ENCODE measurements around the gene PRR35. TPM values are rescaled to one million over a fixed set of nuclear protein-coding genes. Genes with fewer than 3 reads are reported as not detected.

The PRR35 gene
- total RNA-seq, 1 experiment from 2014 or later, result not detected

DNA sequence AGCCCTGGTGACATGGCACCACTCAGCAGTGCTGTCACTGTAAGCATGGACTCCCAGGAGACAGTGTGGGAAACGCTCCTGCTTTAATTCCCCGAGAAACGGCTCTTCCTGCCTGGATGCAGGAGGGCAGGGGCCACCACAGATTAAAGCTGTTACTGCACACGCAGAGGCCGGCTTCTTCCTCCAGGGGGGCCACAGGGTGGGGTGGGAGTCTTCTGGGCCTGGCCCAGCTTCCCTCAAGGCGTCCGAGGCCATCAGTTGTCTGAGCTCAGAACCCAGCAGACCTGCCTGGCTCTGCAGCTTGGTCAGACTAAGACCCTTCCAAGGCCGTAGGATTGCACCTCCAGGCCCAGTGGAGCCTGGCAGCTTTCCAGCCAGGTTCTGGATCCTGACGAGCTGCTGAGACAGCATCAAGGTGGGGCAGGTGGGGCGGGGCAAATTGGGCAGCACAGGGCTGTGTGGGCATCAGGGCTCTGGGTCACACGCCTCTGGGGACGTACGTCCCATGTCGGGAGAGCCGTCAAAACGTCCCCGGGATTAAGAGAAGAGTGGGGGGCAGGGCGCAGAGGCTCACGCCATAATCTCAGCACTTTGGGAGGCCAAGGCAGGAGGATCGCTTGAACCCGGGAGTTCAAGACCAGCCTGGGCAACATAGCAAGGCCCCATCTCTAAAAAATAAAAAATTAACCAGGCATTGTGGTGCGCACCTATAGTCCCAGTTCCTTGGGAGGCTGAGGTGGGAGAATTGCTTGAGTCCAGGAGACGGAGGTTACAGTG is 37.7 kb upstream of the PRR35 start:
- intact Hi-C loops (cut with micrococcal nuclease), result loop anchor here (10.0 kb wide), 1 partner anchor 62 kb away; no protein-coding TSS in a partner anchor
- H3K27ac ChIP-seq (ENCODE audit: low read length), result no peak overlapping the region

DNA sequence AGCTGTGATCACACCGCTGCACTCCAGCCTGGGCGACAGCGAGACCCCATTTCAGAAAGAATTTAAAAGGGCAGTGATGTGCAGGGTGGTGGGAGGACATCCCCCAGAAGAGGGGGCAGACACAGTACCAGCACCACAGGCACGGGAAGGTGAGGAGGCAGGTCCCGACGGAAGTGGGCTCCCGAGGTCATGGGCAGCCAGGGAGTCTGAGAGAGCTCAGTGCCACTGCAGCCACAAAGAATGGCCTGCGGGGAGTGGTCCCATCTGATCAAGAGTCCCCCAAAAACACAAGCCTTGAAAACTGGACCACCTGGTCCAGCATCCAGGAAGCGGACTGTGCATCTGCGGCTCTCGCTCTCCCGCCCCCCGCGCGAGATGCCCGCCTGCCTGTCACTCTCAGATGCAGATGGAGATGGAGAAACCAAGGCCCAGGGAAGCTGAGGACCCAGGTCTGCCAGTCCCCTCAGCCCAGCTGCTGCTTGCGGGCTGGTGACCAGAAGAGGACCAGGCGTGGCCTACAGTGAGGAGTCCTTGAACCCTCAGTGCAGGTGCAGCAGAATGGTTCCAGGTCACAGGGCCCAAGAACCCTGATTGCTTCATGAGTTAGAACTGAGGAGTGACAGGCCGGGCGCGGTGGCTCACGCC is 37.0 kb upstream of the PRR35 start:
- H3K4me1 ChIP-seq (ENCODE audit: insufficient read depth, low read length), result peaks cover 19% of the 10 kb centered on the region
- H3K9me3 ChIP-seq (ENCODE audit: low read length), result no peaks in the 10 kb centered on the region
- H3K9me2 ChIP-seq (replicated peaks; ENCODE audit: low read length), result no peaks in the 10 kb centered on the region
- ChIA-PET CTCF (no interaction called here), POLR2A (ENCODE audit: unreplicated experiment) (no interaction called here)
- H3K36me3 ChIP-seq (ENCODE audit: low read depth, low read length), result no peaks in the 10 kb centered on the region
- no peaks in the 10 kb centered on the region for H4K20me1 ChIP-seq (ENCODE audit: low read length)
- no TSS peak for BruUV-seq (replicated peaks)
- TF ChIP-seq, protein P1, sequence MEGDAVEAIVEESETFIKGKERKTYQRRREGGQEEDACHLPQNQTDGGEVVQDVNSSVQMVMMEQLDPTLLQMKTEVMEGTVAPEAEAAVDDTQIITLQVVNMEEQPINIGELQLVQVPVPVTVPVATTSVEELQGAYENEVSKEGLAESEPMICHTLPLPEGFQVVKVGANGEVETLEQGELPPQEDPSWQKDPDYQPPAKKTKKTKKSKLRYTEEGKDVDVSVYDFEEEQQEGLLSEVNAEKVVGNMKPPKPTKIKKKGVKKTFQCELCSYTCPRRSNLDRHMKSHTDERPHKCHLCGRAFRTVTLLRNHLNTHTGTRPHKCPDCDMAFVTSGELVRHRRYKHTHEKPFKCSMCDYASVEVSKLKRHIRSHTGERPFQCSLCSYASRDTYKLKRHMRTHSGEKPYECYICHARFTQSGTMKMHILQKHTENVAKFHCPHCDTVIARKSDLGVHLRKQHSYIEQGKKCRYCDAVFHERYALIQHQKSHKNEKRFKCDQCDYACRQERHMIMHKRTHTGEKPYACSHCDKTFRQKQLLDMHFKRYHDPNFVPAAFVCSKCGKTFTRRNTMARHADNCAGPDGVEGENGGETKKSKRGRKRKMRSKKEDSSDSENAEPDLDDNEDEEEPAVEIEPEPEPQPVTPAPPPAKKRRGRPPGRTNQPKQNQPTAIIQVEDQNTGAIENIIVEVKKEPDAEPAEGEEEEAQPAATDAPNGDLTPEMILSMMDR (conservative IDR thresholded peaks at IDR 0.05; ENCODE audit: low read depth, low read length), result no peak
- no peak for TF ChIP-seq EZH2 (IDR thresholded peaks at IDR 0.05; ENCODE audit: low read length, unreplicated experiment)
- TF ChIP-seq EZH2phosphoT487 (IDR thresholded peaks at IDR 0.05; ENCODE audit: borderline replicate concordance, low read length), result no peak
- H3K4me2 ChIP-seq (ENCODE audit: low read length), result no peak overlapping the region
- no peak overlapping the region for H3K27ac ChIP-seq (ENCODE audit: low read length)
- ATAC-seq, result no peak
- H3K4me3 ChIP-seq (ENCODE audit: low read length), result no peak overlapping the region
- no peak overlapping the region for H3K9ac ChIP-seq (ENCODE audit: low read length)
- no peak for DNase-seq
- H3K27me3 ChIP-seq (ENCODE audit: low read length), result no peaks in the 10 kb centered on the region
- peaks cover 28% of the 10 kb centered on the region for H3K79me2 ChIP-seq (ENCODE audit: low read length)
- intact Hi-C loops (cut with micrococcal nuclease), result loop anchor here (10.0 kb wide), 1 partner anchor 62 kb away; no protein-coding TSS in a partner anchor
- no peak overlapping the region for H2AFZ ChIP-seq (ENCODE audit: low read length)
- no peaks in the 10 kb centered on the region for H3F3A ChIP-seq (ENCODE audit: low read length, unreplicated experiment)

More for the DNA sequence above, 37.7 kb upstream of the PRR35 start:
- Histone ChIP-seq H3K27me3 (ENCODE audit: low read length) (no peaks in the 10 kb centered on the region), H3K4me1 (ENCODE audit: insufficient read depth, low read length) (peaks cover 19% of the 10 kb centered on the region), H3K79me2 (ENCODE audit: low read length) (peaks cover 26% of the 10 kb centered on the region), H3K9ac (ENCODE audit: low read length) (no peak overlapping the region), H2AFZ (ENCODE audit: low read length) (no peak overlapping the region), H3K36me3 (ENCODE audit: low read depth, low read length) (no peaks in the 10 kb centered on the region), H3K4me2 (ENCODE audit: low read length) (no peak overlapping the region), H4K20me1 (ENCODE audit: low read length) (no peaks in the 10 kb centered on the region), H3K4me3 (ENCODE audit: low read length) (no peak overlapping the region), H3K9me3 (ENCODE audit: low read length) (no peaks in the 10 kb centered on the region), H3F3A (ENCODE audit: low read length, unreplicated experiment) (no peaks in the 10 kb centered on the region), H3K9me2 (replicated peaks; ENCODE audit: low read length) (no peaks in the 10 kb centered on the region)
- no peak for ATAC-seq
- DNase-seq, result no peak
- TF ChIP-seq EZH2phosphoT487 (IDR thresholded peaks at IDR 0.05; ENCODE audit: borderline replicate concordance, low read length) (no peak), EZH2 (IDR thresholded peaks at IDR 0.05; ENCODE audit: low read length, unreplicated experiment) (no peak)
- TF ChIP-seq, protein P1 (conservative IDR thresholded peaks at IDR 0.05; ENCODE audit: low read depth, low read length), result no peak
- ChIA-PET CTCF (no interaction called here), POLR2A (ENCODE audit: unreplicated experiment) (no interaction called here)
- no TSS peak for BruUV-seq (replicated peaks)
